Calu3 (cell line): ENCODE data around the gene ANKRD35. TPM values are rescaled to one million over a fixed set of nuclear protein-coding genes. Genes with fewer than 3 reads are reported as not detected.

Experiments
- BruUV-seq: library from RNA; stranded (reverse); fragments of 400-500 nt; replicated peaks from 2 replicates; lab custom pipeline; 2021; lab: Mats Ljungman, UMichigan
- CTCF ChIA-PET: fragments of 300-600 bp; sonication (Branson Sonifier 250); formaldehyde crosslinking; loops from one replicate; lab custom pipeline; 2022; ENCODE audit warnings: antibody characterized with exemption; lab: Charles Lee
- DNase-seq: peaks from one replicate; pipeline ENCODE4 v3.0.0; 2022
- H3K27ac Mint-ChIP-seq: one replicate; pipeline ENCODE4 v1.8.0; 2022; ENCODE audit warnings: mixed read lengths; ENCODE audit not compliant: unreplicated experiment
- H3K27me3 Mint-ChIP-seq: one replicate; pipeline ENCODE4 v1.8.0; 2022; ENCODE audit warnings: mixed read lengths; ENCODE audit not compliant: unreplicated experiment
- H3K36me3 Mint-ChIP-seq: one replicate; pipeline ENCODE4 v1.8.0; 2022; ENCODE audit warnings: mild to moderate bottlenecking, moderate library complexity, mixed read lengths; ENCODE audit not compliant: insufficient read depth, unreplicated experiment
- H3K4me1 Mint-ChIP-seq: one replicate; pipeline ENCODE4 v1.8.0; 2022; ENCODE audit warnings: mild to moderate bottlenecking, low read depth, mixed read lengths; ENCODE audit not compliant: unreplicated experiment
- H3K4me3 Mint-ChIP-seq: one replicate; pipeline ENCODE4 v1.8.0; 2022; ENCODE audit warnings: mild to moderate bottlenecking, low read depth, moderate library complexity, mixed read lengths; ENCODE audit not compliant: unreplicated experiment
- H3K9me3 Mint-ChIP-seq: one replicate; pipeline ENCODE4 v1.8.0; 2022; ENCODE audit warnings: low read depth, mixed read lengths; ENCODE audit not compliant: unreplicated experiment
- intact Hi-C: fragments of 100-400 bp; cut with micrococcal nuclease; formaldehyde crosslinking; loops from one replicate; pipeline ENCODE4 v1.10.0; 2022; ENCODE audit not compliant: unreplicated experiment
- total RNA-seq: library from RNA; stranded (reverse); gene quantifications from 2 replicates; pipeline ENCODE4 v1.2.3, GENCODE V29; 2022
- TF ChIP-seq, protein P1 (sequence below): fragments of 200-600 bp; IDR thresholded peaks from one replicate; pipeline ENCODE4 v1.8.0; 2022; ENCODE audit warnings: antibody characterized with exemption; ENCODE audit not compliant: unreplicated experiment

Gene ANKRD35
- total RNA-seq, 1 experiment from 2014 or later: not detected

DNA sequence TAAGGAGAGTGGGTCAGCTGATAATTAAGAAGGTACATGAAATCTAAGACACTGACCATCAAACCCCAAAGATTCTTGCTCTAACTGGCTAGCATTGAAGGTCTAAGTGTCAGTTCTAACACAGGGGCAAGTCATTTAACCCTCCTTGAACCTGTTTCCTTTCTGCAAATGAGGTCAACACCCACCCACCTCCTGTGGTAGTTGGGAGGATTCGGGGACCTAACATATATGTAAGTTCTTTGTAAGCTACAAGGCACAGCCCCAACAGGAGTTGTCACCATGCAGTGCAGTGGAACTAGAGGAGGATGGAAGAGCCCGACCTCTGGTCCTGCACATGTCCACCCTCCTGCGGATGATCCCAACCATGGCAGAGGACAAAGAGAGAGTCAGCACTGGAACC is 37.8 kb downstream of the ANKRD35 start:
- intact Hi-C loops: no loop called here

DNA sequence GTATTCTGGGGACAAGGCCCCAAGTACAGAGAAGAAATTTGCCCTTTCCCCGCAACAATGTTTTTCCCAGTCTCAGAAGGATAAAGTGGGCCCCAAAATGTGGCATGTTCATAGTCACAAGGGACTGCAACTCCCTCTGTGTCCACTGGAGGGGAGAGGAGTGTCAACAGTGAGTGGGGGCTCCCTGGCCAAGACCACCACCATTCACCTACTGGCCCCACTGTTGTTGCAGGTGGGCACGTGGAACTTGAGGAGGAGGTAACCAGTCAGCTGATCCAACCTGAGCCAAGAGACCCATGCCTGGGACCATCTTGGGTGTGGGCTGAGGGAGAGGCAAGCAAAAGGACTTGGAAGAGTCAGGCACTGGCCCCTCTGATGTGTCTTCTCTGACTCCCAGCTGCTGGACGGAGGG is 39.5 kb downstream of the ANKRD35 start:
- no peak overlapping the region for H3K27ac Mint-ChIP-seq
- no TSS peak for BruUV-seq
- intact Hi-C loops: loop anchor here (1.0 kb wide), 1 partner anchor 45 kb away; no protein-coding TSS in a partner anchor
- CTCF ChIA-PET: interaction anchor here (0.8 to 3.2 kb wide), 6 partner anchors 12 to 112 kb away, joined by 3 to 51 read pairs (median 4); partner anchors contain the start of genes LIX1L and PIAS3
- TF ChIP-seq, protein P1, sequence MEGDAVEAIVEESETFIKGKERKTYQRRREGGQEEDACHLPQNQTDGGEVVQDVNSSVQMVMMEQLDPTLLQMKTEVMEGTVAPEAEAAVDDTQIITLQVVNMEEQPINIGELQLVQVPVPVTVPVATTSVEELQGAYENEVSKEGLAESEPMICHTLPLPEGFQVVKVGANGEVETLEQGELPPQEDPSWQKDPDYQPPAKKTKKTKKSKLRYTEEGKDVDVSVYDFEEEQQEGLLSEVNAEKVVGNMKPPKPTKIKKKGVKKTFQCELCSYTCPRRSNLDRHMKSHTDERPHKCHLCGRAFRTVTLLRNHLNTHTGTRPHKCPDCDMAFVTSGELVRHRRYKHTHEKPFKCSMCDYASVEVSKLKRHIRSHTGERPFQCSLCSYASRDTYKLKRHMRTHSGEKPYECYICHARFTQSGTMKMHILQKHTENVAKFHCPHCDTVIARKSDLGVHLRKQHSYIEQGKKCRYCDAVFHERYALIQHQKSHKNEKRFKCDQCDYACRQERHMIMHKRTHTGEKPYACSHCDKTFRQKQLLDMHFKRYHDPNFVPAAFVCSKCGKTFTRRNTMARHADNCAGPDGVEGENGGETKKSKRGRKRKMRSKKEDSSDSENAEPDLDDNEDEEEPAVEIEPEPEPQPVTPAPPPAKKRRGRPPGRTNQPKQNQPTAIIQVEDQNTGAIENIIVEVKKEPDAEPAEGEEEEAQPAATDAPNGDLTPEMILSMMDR: peak; percentile 81
- H3K9me3 Mint-ChIP-seq: no peaks in the 10 kb centered on the region
- H3K4me1 Mint-ChIP-seq: peaks cover 10% of the 10 kb centered on the region
- H3K36me3 Mint-ChIP-seq: peaks cover 14% of the 10 kb centered on the region
- peak; percentile 48 for DNase-seq
- no peaks in the 10 kb centered on the region for H3K27me3 Mint-ChIP-seq
- no peak overlapping the region for H3K4me3 Mint-ChIP-seq

More for the DNA sequence above, 37.8 kb downstream of the ANKRD35 start:
- BruUV-seq: no TSS peak
- Mint-ChIP-seq H3K36me3 (peaks cover 9% of the 10 kb centered on the region), H3K27me3 (no peaks in the 10 kb centered on the region), H3K4me1 (peaks cover 10% of the 10 kb centered on the region), H3K4me3 (no peak overlapping the region), H3K27ac (no peak overlapping the region), H3K9me3 (no peaks in the 10 kb centered on the region)
- no peak for DNase-seq
- TF ChIP-seq, protein P1: no peak
- CTCF ChIA-PET: interaction anchor here (1.4 to 3.1 kb wide), 4 partner anchors 9 to 44 kb away, joined by 5 to 11 read pairs (median 6); partner anchors contain the start of gene PIAS3

DNA sequence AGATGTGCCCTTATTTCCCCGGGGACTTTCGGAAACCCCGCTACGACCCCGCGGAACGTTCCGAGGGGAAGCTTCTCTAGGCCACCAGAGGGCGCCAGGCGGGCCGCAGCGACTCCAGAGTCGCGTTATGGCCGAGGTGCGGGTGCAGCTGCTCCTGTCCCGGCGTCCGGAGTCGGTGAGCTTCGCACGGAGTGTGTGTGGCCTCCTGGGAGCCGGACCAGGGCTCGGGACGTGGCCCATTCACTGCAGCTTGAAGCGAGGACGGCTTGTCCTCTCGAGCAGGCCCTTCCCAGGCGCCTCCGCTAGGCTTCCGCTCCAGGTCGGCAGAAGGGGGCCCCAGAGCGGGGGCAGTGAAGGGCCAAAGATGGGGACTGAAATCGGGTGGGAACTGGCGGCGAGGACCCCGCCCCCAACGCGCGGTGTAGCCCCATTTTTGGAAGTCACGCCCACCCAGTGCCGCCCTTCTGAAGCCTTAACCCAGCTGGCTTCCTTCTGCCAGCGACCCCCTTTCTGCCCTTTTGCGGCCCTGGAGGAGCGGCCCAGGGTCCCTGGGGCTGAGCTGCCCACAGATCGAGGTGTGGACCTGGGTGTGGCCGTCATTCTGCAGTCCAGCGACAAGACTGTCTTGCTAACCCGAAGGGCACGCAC is 40.0 kb downstream of the ANKRD35 start, which contains the start of gene NUDT17:
Gene NUDT17 (plus strand): TSS at position 117 of the 648 bp plus-strand sequence. CDS start 11 bp downstream, at position 128.
- TF ChIP-seq, protein P1: peak; percentile 92
- peaks cover 10% of the 10 kb centered on the region for H3K4me1 Mint-ChIP-seq
- peaks cover 13% of the 10 kb centered on the region for H3K36me3 Mint-ChIP-seq
- no peak within 1 kb of the TSS for H3K27ac Mint-ChIP-seq
- H3K27me3 Mint-ChIP-seq: no peaks in the 10 kb centered on the region
- H3K4me3 Mint-ChIP-seq: no peak within 1 kb of the TSS
- intact Hi-C loops: loop anchor here (1.0 to 2.0 kb wide), 3 partner anchors 46 to 165 kb away; partner anchors contain the start of gene ITGA10
- no peaks in the 10 kb centered on the region for H3K9me3 Mint-ChIP-seq
- DNase-seq: peak; percentile 87
- BruUV-seq: TSS peak; percentile 12
- CTCF ChIA-PET: interaction anchor here (0.6 to 3.2 kb wide), 27 partner anchors 13 to 206 kb away, joined by 3 to 51 read pairs (median 4); partner anchors contain the start of genes ANKRD34A, ANKRD35, HJV and ITGA10

DNA sequence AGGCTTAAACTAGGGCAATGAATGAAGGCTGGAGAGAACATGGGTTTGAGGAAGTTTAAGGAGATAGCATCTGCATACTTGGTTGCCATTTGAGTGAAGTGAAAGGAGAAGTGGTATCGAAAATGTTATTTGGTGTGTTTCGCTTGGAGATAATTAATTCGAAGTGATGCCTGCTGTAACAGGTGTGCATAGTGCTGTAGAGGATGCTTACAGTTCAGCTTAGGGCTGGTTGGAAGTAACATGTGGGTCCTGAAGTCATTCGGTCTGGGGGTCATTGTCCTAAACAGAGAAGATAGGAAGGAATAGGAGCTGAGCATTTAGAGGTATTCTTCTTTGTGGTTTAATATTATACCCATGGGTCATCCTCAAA is 40.5 kb downstream of the ANKRD35 start:
- Mint-ChIP-seq H3K4me3 (no peak overlapping the region), H3K4me1 (peaks cover 8% of the 10 kb centered on the region), H3K27ac (no peak overlapping the region), H3K36me3 (peaks cover 9% of the 10 kb centered on the region), H3K27me3 (no peaks in the 10 kb centered on the region), H3K9me3 (no peaks in the 10 kb centered on the region)
- DNase-seq: no peak
- TF ChIP-seq, protein P1: no peak
- BruUV-seq: no TSS peak
- CTCF ChIA-PET: interaction anchor here (0.6 to 3.2 kb wide), 26 partner anchors 14 to 206 kb away, joined by 3 to 51 read pairs (median 4); partner anchors contain the start of genes ANKRD34A, ANKRD35, HJV and ITGA10
- intact Hi-C loops: loop anchor here (1.0 to 2.0 kb wide), 2 partner anchors 66 to 165 kb away; partner anchors contain the start of gene ITGA10
